Occipital lobe (tissue), 2 donors: ENCODE data around the gene EZR. TPM values are rescaled to one million over a fixed set of nuclear protein-coding genes. Genes with fewer than 3 reads are reported as not detected.

Source experiments
- DNase-seq: peaks from one replicate; lab custom pipeline; 2025; lab: John Stamatoyannopoulos, UW
- total RNA-seq: library from RNA; depleted of rRNA; stranded (reverse); fragments of >200 nt; gene quantifications from one replicate; pipeline ENCODE4 v1.2.3, GENCODE V29; 2014

EZR gene
- total RNA-seq, 1 donor from 2014 or later: 162 TPM

DNA sequence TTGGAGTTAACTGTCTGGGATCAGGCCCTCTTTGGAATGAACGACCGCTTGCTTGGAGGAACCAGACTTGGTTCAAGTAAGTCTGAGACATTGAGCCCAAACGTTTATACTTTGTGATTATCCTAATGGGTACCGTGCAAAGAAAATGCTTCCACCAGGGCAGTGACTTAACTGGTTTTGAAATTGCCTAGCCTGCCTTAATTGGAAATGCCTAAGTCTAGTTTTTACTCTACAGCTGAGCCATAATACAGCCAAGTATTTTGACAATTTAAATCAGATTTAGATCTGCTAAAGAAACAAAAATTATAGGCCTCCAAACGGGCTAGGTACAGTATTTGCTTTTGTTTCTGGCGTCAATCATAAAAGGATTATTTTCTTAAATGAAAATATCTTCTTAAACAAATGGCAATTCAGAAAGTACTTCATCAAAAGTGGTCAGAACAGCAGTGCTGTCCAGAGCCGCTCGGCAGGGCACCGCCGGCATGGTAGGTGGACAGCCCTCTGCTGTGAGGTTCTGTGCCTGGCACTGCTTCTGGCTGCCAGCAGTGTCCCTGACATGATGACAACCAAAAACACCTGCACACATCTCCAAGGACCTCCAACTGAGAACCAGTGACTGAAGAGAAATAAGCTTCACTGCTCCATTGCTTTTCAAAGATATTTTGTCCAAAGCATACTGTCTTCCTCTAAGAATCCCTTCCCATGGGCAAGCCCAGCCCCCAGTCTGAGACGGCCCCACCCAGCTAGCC is 55.6 kb downstream of the EZR start:
- DNase-seq: no peak

GRCh38 chr6:158762787-158763433 is 56.3 kb downstream of the EZR start:
- DNase-seq: no peak

DNA sequence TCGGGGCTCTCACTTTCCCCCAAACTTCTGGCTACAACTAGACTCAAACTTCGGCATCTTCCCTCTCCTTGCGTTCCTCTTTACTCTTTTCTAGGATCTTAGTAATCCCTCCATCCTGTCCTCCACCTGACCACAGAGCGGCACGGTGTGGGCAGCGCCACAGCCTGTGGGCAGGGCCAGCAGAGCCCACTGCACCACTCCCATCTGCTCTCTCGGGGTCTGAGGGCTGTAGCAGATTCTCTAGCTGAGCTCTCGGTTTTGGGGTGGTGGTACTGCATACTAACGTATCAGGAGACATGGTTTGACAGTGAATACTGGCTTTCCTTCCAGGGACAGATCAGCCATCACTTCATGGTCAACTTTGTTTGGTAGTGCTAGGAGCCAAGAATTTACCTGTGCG is 57.4 kb downstream of the EZR start:
- no peak for DNase-seq

DNA sequence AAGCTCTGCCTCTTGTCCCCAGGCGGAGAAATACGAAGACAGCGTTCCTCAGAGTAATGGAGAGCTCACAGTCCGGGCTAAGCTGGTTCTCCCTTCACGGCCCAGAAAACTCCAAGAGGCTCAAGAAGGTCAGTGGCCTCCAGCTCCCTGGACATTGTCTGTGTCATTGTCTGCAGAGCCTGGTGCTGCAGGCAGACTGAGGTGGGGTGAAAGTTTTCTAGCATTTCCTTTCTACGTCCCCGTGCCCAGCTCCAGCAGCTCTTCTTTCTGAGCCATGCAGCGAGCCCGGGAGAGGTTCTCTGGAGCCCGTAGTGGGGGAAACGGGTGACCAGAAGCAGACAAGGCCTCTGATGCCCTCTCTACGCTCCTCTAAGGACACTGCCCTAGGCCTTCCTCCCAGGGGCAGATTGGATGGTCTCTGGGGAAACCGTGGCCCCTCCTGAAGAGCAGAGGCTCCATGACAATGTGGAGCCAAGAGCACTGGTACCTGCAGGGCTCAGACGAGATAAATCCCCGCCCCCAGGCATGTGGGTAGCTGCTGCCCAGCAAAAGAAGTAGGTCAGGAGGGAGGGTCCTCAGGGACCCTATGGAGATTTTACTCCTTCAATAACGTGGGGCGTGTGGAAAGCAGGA is 58.4 kb downstream of the EZR start:
- DNase-seq: no peak

DNA sequence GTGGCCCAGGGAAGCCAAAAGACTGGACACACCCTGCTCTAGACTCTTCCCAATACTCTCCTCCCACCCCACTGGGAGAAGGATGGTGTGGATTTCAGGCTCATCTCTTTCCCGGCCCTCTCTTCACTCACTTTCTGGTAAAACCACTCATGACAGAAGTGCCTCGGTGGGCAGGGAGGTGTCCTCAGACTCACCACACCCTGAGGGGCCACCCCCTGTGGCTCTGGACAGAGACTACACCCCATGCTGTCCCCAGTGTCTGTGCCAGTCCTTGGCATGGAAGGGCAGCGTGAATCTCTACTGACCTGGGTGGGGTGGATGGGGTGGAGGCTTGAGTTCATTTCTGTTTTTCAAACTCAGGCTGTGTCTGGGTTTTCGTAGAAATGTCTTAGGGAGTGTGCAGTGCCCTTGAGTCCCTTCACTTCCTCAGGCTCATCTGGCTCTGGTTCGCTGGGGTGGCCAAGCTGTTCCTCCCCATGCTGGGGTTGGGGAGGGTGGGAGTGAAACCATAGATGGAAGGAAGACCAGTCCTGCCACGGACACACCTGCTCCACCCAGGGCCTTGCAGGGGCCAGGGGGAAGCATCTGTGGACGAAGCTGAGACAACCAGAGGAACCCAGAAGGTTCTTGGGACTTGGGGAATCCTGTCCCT is 59.1 kb downstream of the EZR start:
- DNase-seq: no peak

DNA sequence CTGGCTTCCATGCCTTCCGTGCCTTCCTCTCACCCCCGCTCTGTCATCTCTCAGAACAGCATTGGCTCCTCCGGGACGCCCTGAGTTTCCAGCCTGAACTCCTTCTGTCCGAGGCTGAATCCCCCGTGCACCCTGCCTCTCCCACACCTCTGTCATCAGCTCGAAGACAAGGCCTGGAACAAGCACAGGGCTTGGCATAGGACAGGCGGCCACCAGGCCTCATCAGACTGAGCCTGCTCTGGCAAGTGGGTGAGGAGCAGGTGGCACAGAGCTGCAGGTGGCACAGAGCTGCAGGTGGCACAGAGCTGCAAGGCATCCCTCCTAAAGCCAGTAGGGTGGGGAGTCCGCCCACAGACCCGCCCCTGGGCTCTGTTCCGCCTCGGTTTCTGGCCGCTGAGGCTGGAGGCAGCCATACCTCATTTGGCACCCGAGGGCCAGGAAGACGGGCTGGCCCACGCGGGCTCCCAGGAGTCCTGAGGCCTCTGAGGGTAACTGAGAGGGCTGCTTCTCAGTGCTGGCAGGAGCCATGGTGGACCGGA is 60.2 kb downstream of the EZR start:
- no peak for DNase-seq

DNA sequence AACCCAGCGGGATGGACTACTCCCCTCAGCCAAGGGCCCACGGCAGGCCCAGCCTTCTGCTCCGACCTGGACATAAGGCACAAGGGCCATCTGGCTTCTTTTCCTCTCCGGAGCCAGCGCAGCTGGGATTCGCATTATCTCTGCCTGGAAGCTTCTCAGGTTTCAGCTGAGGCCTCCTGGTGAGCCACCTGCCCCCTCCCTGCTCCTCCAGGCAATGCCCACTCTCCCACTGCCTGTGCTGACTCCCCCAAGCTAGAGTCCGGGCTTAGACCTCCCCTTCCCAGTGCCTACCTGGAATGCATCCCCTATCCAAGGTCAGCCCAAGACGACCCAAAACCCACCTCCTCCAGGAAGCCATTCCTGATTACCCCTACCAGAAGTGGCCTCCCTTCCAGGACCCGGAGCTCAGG is 60.7 kb downstream of the EZR start:
- DNase-seq: no peak

- no peak for DNase-seq
Observed at GRCh38 chr6:158757753-158758090, 61.4 kb downstream of the EZR start.

- DNase-seq: no peak
Observed at GRCh38 chr6:158756977-158757752, 62.0 kb downstream of the EZR start.

- no peak for DNase-seq
Observed at GRCh38 chr6:158756126-158756525, 63.0 kb downstream of the EZR start.

GRCh38 chr6:158755636-158756035 is 63.5 kb downstream of the EZR start:
- DNase-seq: no peak

- no peak for DNase-seq
Observed at GRCh38 chr6:158754738-158755137, 64.4 kb downstream of the EZR start.

- DNase-seq: no peak
Observed at GRCh38 chr6:158753811-158754210, 65.4 kb downstream of the EZR start.

GRCh38 chr6:158752613-158753012 is 66.6 kb downstream of the EZR start:
- peak; percentile 84 for DNase-seq

- no peak for DNase-seq
Observed at GRCh38 chr6:158751921-158752320, 67.2 kb downstream of the EZR start.

DNA sequence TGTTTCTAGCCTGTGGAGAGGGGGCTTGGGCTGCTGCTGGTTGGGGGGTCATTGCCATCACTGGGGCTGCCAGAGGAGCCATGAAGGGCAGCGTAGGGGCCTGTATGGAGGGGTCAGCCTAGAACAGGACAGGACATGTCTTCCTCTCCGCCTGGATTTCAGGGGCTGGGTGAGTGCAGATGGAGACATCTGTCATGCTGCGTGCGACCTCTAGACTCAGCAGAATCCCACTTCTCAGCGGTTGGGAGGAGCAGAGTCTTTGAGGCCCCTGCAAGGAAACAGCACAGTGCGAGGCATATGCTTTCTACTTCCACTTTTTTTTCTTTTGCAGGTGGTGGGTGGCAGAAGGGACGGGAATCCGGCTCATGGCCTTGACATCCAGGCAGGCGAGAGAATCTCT is 67.9 kb downstream of the EZR start:
- no peak for DNase-seq

- no peak for DNase-seq
Observed at GRCh38 chr6:158744986-158745430, 74.2 kb downstream of the EZR start.

DNA sequence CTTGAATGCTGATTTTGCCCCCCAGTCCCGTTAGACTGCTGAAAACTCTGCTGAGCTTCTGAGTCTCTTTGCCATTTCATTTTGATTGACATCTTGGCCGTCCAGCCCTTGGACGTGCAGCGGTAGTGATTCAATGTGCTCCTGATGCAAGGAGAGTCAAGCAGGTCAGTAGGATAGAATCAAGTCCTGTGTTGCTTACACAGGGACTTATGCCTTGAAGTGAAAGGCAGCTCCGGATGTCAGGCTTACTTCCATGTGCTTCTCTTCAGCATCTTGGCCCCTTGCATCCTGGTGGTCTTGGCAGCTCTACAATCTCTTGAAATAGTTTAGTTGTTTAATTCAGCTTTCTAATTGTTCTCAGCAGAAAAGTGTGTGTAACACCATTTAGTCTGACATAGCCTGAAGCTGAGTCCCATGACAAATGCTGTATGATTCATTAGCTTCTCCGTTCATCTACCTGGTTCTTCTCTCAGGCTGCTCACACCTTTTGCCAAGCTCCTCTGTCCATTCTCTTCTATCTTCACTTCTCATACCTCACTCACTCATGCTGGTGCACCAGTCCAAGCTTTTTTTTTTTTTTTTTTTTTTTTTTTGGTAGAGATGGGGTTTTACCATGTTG is 76.0 kb downstream of the EZR start:
- DNase-seq: no peak

DNA sequence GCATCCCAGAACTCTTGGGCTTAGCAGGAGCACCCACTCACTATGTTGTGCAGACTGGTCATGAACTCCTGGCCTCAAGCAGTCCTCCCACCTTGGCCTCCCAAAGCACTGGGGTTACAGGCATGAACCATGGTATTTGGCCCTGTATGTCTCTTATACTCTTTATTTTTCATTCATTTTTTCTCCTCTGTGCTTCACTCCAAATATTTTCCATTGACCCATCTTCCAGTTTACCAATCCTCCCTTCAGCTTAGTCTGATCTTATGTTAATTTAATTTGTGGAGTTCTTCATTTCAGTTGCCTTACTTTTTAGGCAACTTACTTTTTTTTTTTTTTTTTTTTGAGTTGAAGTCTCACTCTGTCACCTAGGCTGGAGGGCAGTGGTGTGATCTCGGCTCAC is 79.5 kb downstream of the EZR start:
- no peak for DNase-seq

- no peak for DNase-seq
Observed at GRCh38 chr6:158737710-158738615, 81.2 kb downstream of the EZR start.
